Hepatocyte (in vitro differentiated cells): Measurements from ENCODE around the gene ITPKC.
"Not testable (repeated sequence)": the region's sequence is repeated elsewhere in the genome, so short reads cannot be mapped to it uniquely, and the experiment has no call there.

Source experiments
- EZH2 ChIP-seq: fragments of 200-600 bp; sonication (generic); IDR thresholded peaks from 2 replicates; pipeline ENCODE4 v1.6.1; 2016; ENCODE audit warnings: antibody characterized with exemption, mild to moderate bottlenecking, borderline replicate concordance
- EZH2phosphoT487 ChIP-seq: fragments of 200-600 bp; sonication (generic); IDR thresholded peaks from one replicate; pipeline ENCODE4 v1.6.1; 2018; ENCODE audit warnings: antibody characterized with exemption, mild to moderate bottlenecking, low read depth, moderate library complexity; ENCODE audit not compliant: unreplicated experiment, severe bottlenecking
- TF ChIP-seq, protein P1 (sequence below): fragments of 200-600 bp; sonication (generic); IDR thresholded peaks from 2 replicates; pipeline ENCODE4 v1.5.1; 2016; ENCODE audit warnings: antibody characterized with exemption, mild to moderate bottlenecking; ENCODE audit not compliant: poor library complexity

DNA sequence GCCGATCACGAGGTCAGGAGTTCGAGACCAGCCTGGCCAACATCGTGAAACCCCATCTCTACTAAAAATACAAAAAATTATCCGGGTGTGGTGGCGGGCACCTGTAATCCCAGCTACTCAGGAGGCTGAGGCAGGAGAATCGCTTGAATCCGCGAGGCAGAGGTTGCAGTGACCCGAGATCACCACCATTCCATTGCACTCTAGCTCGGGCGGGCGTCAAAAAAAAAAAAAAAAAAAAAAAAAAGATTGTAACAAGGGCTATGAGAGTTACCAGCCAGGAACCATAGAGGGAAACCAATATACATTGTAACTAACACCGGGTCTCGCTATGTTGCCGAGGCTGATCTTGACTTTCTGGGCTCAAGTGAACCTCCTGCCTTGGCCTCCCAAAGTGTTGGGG lies 15.4 kb downstream of the ITPKC start:
- not testable (repeated sequence) for TF ChIP-seq EZH2phosphoT487, EZH2
- TF ChIP-seq, protein P1, sequence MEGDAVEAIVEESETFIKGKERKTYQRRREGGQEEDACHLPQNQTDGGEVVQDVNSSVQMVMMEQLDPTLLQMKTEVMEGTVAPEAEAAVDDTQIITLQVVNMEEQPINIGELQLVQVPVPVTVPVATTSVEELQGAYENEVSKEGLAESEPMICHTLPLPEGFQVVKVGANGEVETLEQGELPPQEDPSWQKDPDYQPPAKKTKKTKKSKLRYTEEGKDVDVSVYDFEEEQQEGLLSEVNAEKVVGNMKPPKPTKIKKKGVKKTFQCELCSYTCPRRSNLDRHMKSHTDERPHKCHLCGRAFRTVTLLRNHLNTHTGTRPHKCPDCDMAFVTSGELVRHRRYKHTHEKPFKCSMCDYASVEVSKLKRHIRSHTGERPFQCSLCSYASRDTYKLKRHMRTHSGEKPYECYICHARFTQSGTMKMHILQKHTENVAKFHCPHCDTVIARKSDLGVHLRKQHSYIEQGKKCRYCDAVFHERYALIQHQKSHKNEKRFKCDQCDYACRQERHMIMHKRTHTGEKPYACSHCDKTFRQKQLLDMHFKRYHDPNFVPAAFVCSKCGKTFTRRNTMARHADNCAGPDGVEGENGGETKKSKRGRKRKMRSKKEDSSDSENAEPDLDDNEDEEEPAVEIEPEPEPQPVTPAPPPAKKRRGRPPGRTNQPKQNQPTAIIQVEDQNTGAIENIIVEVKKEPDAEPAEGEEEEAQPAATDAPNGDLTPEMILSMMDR, result not testable (repeated sequence)
